ENCODE measurements around the gene DPM3. TPM values are rescaled to one million over a fixed set of nuclear protein-coding genes. Genes with fewer than 3 reads are reported as not detected.

The DPM3 gene
- total RNA-seq, 1 experiment from 2014 or later: 113 TPM

DNA sequence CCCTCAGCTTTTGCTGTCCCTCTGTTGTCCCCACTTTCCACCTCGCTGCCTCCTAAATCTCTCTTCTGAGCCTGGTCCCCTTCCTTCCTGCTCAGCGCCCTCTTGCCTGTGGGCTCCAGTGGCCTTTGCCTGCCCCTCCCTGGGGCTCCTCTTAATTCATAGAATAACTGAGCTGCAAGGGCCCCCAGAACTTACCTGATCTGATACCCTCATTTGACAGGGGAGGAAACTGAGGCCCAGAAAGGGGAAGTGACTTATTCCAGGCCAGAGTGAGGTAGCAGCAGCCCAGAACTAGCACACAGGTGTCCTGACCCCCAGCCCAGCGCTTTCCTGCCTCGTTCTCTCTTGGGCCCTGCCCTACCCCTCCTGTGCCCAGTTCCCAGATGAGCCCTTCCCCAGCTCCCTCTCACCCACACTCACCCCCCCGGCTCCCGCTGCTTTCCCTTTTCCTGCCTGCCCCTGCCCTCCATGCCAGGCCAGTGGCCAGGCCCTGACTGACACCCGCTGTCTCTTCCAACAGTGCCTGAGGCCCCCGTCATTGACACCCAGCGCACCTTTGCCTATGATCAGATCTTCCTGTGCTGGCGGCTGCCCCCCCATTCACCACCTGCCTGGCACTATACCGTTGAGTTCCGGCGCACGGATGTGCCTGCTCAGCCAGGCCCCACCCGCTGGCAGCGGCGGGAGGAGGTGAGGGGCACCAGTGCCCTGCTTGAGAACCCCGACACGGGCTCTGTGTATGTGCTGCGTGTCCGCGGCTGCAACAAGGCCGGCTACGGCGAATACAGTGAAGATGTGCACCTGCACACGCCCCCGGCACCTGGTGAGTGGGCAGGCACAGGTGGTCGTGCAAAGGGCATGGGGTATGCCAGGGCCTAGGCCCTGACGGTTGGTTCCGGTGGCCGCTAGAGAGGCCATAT, 39.0 kb upstream of the DPM3 start:
- no TSS peak for BruUV-seq (replicated peaks)
- ChIA-PET CTCF (no interaction called here), POLR2A (no interaction called here), RAD21 (ENCODE audit: low non-redundant PET in 1 of 2, low total read pairs in 2 of 2, uncharacterized antibody in 2 of 2, unreplicated experiment in 2 of 2) (no interaction called here)
- H3K4me3 ChIP-seq (replicated peaks in 1 of 2; ENCODE audit: low read depth in 1 of 2, low read length in 2 of 2): no peak overlapping the region
- no peak overlapping the region for H2AFZ ChIP-seq (ENCODE audit: low read depth, low read length, poor library complexity, severe bottlenecking)
- H3K4me2 ChIP-seq (ENCODE audit: low read length): no peak overlapping the region
- H3K36me3 ChIP-seq (ENCODE audit: control insufficient read depth in 1 of 2, insufficient read depth in 2 of 2, low read length in 2 of 2): no peaks in the 10 kb centered on the region; a peak in 1 of 4 replicates
- TF ChIP-seq SP1 (IDR thresholded peaks at IDR 0.05; ENCODE audit: low read depth) (no peak), RAD21 (IDR thresholded peaks at IDR 0.05; ENCODE audit: low read depth) (no peak), POLR2AphosphoS5 (IDR thresholded peaks at IDR 0.05; ENCODE audit: low read depth, low read length) (no peak), ZNF274 (IDR thresholded peaks at IDR 0.05; ENCODE audit: low read depth, low read length) (no peak), ZFX (IDR thresholded peaks at IDR 0.05) (no peak), SIN3A (IDR thresholded peaks at IDR 0.05; ENCODE audit: low read depth) (no peak), CBX3 (IDR thresholded peaks at IDR 0.05; ENCODE audit: low read depth) (no peak), EZH2phosphoT487 (IDR thresholded peaks at IDR 0.05; ENCODE audit: borderline replicate concordance) (no peak), ELF1 (IDR thresholded peaks at IDR 0.05; ENCODE audit: borderline replicate concordance, low read depth) (no peak), CEBPB (IDR thresholded peaks at IDR 0.05; ENCODE audit: low read depth) (no peak), TCF7L2 (IDR thresholded peaks at IDR 0.05; ENCODE audit: borderline replicate concordance, extremely low read depth, insufficient read depth, insufficient read length) (no peak), JUND (IDR thresholded peaks at IDR 0.05) (no peak)
- TF ChIP-seq, protein P1, sequence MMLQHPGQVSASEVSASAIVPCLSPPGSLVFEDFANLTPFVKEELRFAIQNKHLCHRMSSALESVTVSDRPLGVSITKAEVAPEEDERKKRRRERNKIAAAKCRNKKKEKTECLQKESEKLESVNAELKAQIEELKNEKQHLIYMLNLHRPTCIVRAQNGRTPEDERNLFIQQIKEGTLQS (IDR thresholded peaks at IDR 0.05): no peak
- TF ChIP-seq, protein P2, sequence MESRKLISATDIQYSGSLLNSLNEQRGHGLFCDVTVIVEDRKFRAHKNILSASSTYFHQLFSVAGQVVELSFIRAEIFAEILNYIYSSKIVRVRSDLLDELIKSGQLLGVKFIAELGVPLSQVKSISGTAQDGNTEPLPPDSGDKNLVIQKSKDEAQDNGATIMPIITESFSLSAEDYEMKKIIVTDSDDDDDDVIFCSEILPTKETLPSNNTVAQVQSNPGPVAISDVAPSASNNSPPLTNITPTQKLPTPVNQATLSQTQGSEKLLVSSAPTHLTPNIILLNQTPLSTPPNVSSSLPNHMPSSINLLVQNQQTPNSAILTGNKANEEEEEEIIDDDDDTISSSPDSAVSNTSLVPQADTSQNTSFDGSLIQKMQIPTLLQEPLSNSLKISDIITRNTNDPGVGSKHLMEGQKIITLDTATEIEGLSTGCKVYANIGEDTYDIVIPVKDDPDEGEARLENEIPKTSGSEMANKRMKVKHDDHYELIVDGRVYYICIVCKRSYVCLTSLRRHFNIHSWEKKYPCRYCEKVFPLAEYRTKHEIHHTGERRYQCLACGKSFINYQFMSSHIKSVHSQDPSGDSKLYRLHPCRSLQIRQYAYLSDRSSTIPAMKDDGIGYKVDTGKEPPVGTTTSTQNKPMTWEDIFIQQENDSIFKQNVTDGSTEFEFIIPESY (IDR thresholded peaks at IDR 0.05; ENCODE audit: extremely low read depth, insufficient replicate concordance, low read length): no peak
- TF ChIP-seq, protein P3, sequence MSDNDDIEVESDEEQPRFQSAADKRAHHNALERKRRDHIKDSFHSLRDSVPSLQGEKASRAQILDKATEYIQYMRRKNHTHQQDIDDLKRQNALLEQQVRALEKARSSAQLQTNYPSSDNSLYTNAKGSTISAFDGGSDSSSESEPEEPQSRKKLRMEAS (IDR thresholded peaks at IDR 0.05): no peak
- TF ChIP-seq, protein P4, sequence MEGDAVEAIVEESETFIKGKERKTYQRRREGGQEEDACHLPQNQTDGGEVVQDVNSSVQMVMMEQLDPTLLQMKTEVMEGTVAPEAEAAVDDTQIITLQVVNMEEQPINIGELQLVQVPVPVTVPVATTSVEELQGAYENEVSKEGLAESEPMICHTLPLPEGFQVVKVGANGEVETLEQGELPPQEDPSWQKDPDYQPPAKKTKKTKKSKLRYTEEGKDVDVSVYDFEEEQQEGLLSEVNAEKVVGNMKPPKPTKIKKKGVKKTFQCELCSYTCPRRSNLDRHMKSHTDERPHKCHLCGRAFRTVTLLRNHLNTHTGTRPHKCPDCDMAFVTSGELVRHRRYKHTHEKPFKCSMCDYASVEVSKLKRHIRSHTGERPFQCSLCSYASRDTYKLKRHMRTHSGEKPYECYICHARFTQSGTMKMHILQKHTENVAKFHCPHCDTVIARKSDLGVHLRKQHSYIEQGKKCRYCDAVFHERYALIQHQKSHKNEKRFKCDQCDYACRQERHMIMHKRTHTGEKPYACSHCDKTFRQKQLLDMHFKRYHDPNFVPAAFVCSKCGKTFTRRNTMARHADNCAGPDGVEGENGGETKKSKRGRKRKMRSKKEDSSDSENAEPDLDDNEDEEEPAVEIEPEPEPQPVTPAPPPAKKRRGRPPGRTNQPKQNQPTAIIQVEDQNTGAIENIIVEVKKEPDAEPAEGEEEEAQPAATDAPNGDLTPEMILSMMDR (IDR thresholded peaks at IDR 0.05 in 2 of 3, conservative IDR thresholded peaks at IDR 0.05 in 1 of 3; ENCODE audit: borderline replicate concordance in 1 of 3, insufficient read depth in 1 of 3, low read depth in 2 of 3, low read length in 2 of 3): no peak
- H3K4me1 ChIP-seq (ENCODE audit: control insufficient read depth in 1 of 2, insufficient read depth in 2 of 2, low read length in 2 of 2): peaks cover 0 to 23% of the 10 kb centered on the region in 2 experiments; a peak in 2 of 4 replicates
- ATAC-seq (no peak), DNase-seq (ENCODE audit: low read depth, low spot score) (no peak)
- H3K9me2 ChIP-seq (ENCODE audit: insufficient read depth): no peaks in the 10 kb centered on the region
- H4K20me1 ChIP-seq (ENCODE audit: insufficient read depth): no peaks in the 10 kb centered on the region
- H3K79me2 ChIP-seq (ENCODE audit: insufficient read depth, low read length): no peaks in the 10 kb centered on the region
- no peak overlapping the region for H3K9ac ChIP-seq (ENCODE audit: low read length)
- intact Hi-C loops (cut with micrococcal nuclease): loop anchor here (10.0 kb wide), 1 partner anchor 145 kb away; the partner anchor contains the start of gene RUSC1
- H3K27me3 ChIP-seq (ENCODE audit: insufficient read depth, low read length): no peaks in the 10 kb centered on the region
- no peaks in the 10 kb centered on the region for H3K9me3 ChIP-seq (ENCODE audit: control insufficient read depth in 1 of 2, insufficient read depth in 1 of 2, low read depth in 1 of 2, low read length in 2 of 2)
- no peak overlapping the region for H3K27ac ChIP-seq (ENCODE audit: low read depth, low read length)

Measured in HCT116 (cell line).